Fibroblast of peridontal ligament (primary cell): ENCODE results near the gene ZDHHC13.

Source experiments
- DNase-seq: peaks from one replicate; pipeline ENCODE4 v3.0.0-alpha.2; 2010; ENCODE audit errors: extremely low read depth

ZDHHC13 gene

DNA sequence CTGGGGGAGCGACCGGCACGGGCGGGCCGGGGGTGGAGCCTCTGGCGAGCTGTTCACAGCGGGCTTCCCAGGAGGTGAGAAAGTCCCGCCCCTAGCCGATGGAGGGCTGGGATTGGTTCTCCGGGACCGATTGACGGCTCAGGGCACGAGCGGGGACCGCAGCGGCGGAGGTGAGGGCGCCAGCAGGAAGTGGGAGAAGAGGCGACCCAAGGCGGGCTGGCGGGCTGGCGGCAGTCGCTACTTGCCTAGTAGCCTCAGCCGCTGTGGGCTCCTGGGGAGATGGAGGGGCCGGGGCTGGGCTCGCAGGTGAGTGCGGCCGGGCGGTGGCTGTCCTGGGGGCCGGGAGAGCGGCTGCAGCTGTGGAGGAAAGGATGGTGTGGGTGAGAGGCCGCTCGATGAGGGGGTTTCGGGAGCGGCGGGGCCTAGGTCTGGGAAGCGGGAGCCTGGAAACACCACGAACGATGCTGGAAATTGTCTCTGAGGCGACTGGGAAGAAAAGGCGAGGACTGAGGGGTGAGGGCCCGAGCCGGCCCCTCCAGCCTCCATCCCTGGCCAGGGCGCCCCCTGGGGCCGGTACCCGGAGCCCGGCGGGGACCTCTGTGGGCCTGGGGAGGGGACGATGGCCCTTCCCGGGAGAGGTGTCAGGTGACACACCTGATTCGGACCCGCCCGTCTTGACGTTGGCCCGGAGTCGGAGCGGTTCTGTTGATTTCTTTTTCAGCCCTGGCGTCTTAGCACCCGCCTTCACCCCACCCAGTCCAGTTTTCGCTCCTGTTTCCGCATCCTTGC, at the start of gene ZDHHC13:
ZDHHC13 (plus strand) TSS at position 198 of the 789 bp plus-strand sequence; CDS start at position 280, 82 bp downstream.
- DNase-seq, result peak; percentile 77

DNA sequence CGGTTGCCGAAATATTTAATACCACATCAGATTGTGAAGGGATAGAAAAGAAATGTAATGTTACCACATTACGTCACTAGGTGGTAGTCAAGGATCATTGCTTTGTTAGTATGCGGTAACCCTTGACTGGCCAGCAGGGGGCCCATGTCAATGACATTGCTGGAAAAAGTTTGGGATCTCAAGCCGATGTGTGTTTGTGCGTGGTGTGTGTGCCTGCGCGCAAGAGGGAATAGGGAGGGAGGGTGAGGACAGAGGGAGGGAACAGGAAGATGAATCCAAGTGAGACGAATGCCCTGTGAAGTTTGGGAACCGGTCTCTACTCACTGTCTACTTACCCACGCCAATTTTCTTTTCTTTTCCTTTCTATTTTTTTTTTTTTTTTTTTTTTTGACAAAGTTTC, 45.7 kb upstream of the ZDHHC13 start:
- DNase-seq, result peak; percentile 89

- DNase-seq, result no peak
Observed at GRCh38 chr11:19072464-19072863, 44.5 kb upstream of the ZDHHC13 start.

GRCh38 chr11:19073454-19074415, 43.2 kb upstream of the ZDHHC13 start:
- DNase-seq, result no peak

- DNase-seq, result no peak
Observed at GRCh38 chr11:19075636-19076035, 41.3 kb upstream of the ZDHHC13 start.

- DNase-seq, result peak; percentile 56
Observed at GRCh38 chr11:19076744-19077589, 40.0 kb upstream of the ZDHHC13 start.

GRCh38 chr11:19077965-19078364, 39.0 kb upstream of the ZDHHC13 start:
- DNase-seq, result no peak

DNA sequence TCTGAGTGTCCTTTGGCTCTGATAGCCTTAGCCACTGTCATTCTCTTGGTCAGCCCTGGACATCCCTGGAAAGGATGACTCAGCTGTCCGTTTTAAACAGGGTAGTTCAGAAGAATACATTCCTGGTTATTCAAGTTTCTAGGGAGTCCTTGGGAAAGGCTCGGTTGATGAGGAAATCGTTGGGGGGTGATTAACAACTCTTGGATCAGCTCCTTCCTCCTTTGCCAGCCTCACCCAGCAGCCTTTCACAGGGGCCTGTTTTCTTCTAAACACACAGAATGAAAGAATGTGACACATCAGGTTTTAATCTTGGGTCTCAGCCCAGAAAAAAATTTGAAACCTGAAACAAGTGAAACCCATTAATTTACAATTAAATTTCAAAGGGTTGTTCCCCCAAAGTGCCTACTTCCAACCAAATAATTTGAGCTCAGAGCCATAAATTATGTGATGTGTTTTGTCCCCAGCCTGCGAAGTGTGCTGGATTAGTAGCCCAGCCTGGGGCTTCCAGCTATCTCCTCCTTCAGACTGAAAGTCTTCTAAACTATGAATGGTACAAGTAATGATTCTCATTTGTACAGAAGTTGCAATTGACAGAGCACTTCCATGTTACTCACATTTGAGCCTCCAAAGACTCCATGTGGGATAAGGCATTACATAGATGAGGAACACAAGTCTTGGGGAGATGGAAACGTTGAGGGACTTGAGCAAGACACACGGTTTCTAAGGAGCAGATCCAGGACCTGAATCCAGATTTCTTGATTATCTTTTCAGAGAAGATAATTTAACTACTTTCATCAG, 37.1 kb upstream of the ZDHHC13 start:
- peak; percentile 90 for DNase-seq

DNA sequence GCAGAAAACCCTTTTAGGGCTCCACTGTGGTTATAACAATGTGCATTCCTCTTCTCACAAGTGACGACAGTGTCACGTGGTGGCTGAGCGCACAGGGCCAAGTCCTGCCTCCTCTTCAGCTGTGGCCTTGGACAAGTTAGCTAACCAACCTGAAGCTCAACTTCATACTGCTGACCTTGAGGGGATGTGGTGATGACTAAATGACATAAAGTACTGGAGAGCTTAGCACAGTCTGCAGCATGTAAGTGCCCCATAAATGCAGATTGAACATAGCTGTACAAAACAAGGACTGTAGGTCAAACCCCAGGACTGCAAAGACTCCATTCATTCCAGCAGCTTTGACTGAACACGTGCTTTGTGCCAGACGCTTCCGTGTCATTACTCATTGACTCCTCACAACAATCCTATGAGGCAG, 36.4 kb upstream of the ZDHHC13 start:
- peak; percentile 25 for DNase-seq

DNA sequence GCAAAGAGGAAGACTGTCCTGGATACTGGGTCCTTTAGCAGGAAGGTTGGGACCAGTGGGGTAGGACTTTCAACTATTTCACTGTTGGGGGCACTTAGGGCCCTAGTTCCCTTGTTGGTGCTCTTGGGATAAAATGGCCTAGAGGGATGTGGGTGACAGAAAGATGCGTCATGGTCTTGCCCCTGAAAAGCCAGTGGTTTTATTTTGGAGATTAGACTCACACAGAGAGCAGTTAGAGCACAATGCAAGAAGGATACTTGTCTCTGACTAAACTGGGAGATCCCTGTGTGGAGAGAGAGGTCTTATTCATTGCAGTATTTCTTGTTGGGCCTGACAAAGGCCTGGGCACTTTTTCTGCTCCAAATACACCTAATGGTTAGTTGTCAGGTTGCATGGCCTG, 33.8 kb upstream of the ZDHHC13 start:
- no peak for DNase-seq

- peak; percentile 21 for DNase-seq
Observed at GRCh38 chr11:19084661-19085315, 32.2 kb upstream of the ZDHHC13 start.

GRCh38 chr11:19087658-19088057, 29.3 kb upstream of the ZDHHC13 start:
- peak; percentile 71 for DNase-seq

- no peak for DNase-seq
Observed at GRCh38 chr11:19088791-19089190, 28.2 kb upstream of the ZDHHC13 start.

GRCh38 chr11:19089421-19089820, 27.5 kb upstream of the ZDHHC13 start:
- no peak for DNase-seq

DNA sequence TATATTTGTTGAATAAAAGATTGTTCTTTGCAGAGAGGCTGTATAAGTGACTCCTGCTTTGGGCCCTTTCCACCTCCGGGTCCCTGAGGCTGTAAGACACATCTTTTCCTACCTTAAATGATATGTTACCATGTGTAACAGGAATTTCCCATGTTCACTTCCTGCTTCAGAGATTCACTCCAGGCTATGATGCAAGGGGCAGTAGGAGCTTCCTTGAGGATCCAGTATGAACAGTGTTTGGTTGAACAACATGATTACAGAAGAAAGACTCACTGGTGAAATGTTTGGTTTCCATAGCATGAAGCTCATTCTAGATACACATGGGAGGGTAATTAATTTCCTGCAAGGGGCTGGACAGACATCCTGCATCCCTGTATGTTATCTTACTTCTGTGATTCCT, 25.6 kb upstream of the ZDHHC13 start:
- DNase-seq, result no peak

- DNase-seq, result no peak
Observed at GRCh38 chr11:19092342-19092741, 24.6 kb upstream of the ZDHHC13 start.

DNA sequence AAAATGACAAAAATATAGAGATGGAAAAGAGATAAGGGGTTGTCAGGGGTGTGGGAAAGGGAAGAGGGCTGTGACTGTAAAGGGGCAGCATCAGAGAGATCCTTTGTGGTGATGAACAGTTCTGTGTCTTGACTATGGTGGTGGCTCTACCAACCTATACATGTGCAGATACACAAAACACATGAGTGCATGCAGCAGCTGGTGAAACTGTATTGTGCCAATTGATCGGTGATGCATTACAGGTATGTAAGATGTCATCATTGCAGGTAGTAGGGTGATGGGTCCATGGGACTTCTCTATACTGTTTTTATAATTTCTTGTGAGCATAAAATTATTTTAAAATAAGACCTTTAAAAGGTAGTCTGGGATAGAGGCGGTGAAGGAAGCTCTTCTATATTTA, 24.1 kb upstream of the ZDHHC13 start:
- DNase-seq, result no peak

- DNase-seq, result no peak
Observed at GRCh38 chr11:19093976-19094375, 23.0 kb upstream of the ZDHHC13 start.

- no peak for DNase-seq
Observed at GRCh38 chr11:19094859-19095258, 22.1 kb upstream of the ZDHHC13 start.

- no peak for DNase-seq
Observed at GRCh38 chr11:19099093-19099492, 17.9 kb upstream of the ZDHHC13 start.
